Measurements from ENCODE around the gene NPTX2. TPM values are rescaled to one million over a fixed set of nuclear protein-coding genes. Genes with fewer than 3 reads are reported as not detected.

Gene NPTX2
- total and polyA plus RNA-seq, 2 experiments from 2014 or later = 8.2 to 24.1 TPM

DNA sequence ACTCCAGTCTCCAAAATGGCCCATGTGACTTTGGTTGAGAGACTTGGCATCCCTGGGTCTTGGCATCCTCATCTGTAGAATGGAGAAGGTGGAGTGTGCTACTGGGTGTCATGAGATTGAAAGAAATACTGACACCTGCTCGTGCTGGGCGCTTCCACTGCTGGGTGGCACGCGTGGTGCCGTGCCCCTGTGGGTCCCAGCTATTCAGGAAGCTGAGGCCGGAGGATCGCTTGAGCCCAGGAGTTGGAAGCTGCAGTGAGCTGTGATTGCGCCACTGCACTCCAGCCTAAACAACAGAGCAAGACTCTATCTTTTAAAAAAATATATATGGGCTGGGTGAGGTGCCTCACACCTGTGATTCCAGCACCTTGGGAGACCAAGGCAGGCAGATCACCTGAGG, 53.1 kb downstream of the NPTX2 start (continued):
- TF ChIP-seq, protein P1, sequence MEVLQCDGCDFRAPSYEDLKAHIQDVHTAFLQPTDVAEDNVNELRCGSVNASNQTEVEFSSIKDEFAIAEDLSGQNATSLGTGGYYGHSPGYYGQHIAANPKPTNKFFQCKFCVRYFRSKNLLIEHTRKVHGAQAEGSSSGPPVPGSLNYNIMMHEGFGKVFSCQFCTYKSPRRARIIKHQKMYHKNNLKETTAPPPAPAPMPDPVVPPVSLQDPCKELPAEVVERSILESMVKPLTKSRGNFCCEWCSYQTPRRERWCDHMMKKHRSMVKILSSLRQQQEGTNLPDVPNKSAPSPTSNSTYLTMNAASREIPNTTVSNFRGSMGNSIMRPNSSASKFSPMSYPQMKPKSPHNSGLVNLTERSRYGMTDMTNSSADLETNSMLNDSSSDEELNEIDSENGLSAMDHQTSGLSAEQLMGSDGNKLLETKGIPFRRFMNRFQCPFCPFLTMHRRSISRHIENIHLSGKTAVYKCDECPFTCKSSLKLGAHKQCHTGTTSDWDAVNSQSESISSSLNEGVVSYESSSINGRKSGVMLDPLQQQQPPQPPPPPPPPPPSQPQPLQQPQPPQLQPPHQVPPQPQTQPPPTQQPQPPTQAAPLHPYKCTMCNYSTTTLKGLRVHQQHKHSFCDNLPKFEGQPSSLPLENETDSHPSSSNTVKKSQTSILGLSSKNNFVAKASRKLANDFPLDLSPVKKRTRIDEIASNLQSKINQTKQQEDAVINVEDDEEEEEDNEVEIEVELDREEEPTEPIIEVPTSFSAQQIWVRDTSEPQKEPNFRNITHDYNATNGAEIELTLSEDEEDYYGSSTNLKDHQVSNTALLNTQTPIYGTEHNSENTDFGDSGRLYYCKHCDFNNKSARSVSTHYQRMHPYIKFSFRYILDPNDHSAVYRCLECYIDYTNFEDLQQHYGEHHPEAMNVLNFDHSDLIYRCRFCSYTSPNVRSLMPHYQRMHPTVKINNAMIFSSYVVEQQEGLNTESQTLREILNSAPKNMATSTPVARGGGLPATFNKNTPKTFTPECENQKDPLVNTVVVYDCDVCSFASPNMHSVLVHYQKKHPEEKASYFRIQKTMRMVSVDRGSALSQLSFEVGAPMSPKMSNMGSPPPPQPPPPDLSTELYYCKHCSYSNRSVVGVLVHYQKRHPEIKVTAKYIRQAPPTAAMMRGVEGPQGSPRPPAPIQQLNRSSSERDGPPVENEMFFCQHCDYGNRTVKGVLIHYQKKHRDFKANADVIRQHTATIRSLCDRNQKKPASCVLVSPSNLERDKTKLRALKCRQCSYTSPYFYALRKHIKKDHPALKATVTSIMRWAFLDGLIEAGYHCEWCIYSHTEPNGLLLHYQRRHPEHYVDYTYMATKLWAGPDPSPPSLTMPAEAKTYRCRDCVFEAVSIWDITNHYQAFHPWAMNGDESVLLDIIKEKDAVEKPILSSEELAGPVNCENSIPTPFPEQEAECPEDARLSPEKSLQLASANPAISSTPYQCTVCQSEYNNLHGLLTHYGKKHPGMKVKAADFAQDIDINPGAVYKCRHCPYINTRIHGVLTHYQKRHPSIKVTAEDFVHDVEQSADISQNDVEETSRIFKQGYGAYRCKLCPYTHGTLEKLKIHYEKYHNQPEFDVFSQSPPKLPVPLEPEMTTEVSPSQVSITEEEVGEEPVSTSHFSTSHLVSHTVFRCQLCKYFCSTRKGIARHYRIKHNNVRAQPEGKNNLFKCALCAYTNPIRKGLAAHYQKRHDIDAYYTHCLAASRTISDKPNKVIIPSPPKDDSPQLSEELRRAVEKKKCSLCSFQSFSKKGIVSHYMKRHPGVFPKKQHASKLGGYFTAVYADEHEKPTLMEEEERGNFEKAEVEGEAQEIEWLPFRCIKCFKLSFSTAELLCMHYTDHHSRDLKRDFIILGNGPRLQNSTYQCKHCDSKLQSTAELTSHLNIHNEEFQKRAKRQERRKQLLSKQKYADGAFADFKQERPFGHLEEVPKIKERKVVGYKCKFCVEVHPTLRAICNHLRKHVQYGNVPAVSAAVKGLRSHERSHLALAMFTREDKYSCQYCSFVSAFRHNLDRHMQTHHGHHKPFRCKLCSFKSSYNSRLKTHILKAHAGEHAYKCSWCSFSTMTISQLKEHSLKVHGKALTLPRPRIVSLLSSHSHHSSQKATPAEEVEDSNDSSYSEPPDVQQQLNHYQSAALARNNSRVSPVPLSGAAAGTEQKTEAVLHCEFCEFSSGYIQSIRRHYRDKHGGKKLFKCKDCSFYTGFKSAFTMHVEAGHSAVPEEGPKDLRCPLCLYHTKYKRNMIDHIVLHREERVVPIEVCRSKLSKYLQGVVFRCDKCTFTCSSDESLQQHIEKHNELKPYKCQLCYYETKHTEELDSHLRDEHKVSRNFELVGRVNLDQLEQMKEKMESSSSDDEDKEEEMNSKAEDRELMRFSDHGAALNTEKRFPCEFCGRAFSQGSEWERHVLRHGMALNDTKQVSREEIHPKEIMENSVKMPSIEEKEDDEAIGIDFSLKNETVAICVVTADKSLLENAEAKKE (CRISPR knock-in tag; IDR thresholded peaks at IDR 0.05) = no peak
- TF ChIP-seq POLR2AphosphoS5 (IDR thresholded peaks at IDR 0.05; ENCODE audit: low read depth) (no peak), ZNF331 (CRISPR knock-in tag; IDR thresholded peaks at IDR 0.05; ENCODE audit: low read depth) (no peak), CREB1 (CRISPR knock-in tag; IDR thresholded peaks at IDR 0.05; ENCODE audit: low read depth) (no peak), STAT1 (IDR thresholded peaks at IDR 0.05; ENCODE audit: unreplicated experiment) (no peak), JUNB (IDR thresholded peaks at IDR 0.05; ENCODE audit: unreplicated experiment) (no peak), ZNF114 (CRISPR knock-in tag; IDR thresholded peaks at IDR 0.05) (no peak)

DNA sequence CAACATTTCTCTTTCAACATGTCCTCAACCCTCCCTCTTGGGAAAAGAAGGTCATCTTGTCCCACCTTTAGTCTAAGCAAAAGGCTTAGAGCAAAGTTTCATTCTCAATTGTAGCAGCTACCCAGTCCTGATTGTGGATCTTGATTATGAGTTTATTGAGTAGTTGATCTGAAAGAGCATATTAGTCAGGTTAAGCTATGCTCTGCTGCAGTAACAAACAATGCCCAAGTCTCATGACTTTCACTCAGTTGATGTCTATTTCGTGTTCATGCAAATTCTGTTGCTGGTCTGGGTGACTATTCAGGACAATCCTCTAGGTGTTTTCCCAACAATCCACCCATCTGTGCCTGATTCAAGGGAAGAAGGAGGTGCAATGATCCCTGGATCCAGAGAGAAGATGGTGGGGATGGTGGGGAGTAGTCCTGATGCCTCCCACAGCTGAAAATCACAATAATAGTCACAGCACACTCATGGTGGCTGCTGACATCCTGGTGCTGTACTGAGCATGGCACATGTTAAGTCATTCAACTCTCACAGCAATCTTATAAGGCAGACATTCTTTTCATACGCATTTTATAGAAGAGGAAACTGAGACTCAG, 54.7 kb downstream of the NPTX2 start:
- Mint-ChIP-seq H3K27ac (no peak overlapping the region), H3K4me3 (no peak overlapping the region), H3K9me3 (peaks cover 15% of the 10 kb centered on the region), H3K4me1 (peaks cover 2% of the 10 kb centered on the region; the same call in 2 of the 3 replicates), H3K27me3 (ENCODE audit: insufficient read depth, low read depth, poor library complexity) (peaks cover 10% of the 10 kb centered on the region), H3K36me3 (ENCODE audit: low read depth) (no peaks in the 10 kb centered on the region)
- no peaks in the 10 kb centered on the region for H3K36me3 ChIP-seq (ENCODE audit: insufficient read depth)
- TF ChIP-seq, protein P2, sequence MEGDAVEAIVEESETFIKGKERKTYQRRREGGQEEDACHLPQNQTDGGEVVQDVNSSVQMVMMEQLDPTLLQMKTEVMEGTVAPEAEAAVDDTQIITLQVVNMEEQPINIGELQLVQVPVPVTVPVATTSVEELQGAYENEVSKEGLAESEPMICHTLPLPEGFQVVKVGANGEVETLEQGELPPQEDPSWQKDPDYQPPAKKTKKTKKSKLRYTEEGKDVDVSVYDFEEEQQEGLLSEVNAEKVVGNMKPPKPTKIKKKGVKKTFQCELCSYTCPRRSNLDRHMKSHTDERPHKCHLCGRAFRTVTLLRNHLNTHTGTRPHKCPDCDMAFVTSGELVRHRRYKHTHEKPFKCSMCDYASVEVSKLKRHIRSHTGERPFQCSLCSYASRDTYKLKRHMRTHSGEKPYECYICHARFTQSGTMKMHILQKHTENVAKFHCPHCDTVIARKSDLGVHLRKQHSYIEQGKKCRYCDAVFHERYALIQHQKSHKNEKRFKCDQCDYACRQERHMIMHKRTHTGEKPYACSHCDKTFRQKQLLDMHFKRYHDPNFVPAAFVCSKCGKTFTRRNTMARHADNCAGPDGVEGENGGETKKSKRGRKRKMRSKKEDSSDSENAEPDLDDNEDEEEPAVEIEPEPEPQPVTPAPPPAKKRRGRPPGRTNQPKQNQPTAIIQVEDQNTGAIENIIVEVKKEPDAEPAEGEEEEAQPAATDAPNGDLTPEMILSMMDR (conservative IDR thresholded peaks at IDR 0.05; ENCODE audit: low read depth in 2 of 2) = no peak
- TF ChIP-seq POLR2AphosphoS5 (IDR thresholded peaks at IDR 0.05; ENCODE audit: low read depth) (no peak), JUNB (IDR thresholded peaks at IDR 0.05; ENCODE audit: unreplicated experiment) (no peak)
- no peak overlapping the region for H3K4me2 ChIP-seq
- H3K4me3 ChIP-seq = no peak overlapping the region
- H3K79me2 ChIP-seq (replicated peaks; ENCODE audit: insufficient read depth) = no peaks in the 10 kb centered on the region
- H3K27ac ChIP-seq (ENCODE audit: low read depth) = no peak overlapping the region
- DNase-seq (ENCODE audit: low spot score) (no peak), ATAC-seq (no peak)
- peaks cover 18% of the 10 kb centered on the region for H3K27me3 ChIP-seq (ENCODE audit: insufficient read depth)
- no peaks in the 10 kb centered on the region for H3F3A ChIP-seq (replicated peaks; ENCODE audit: low read depth)
- H3K9me2 ChIP-seq (ENCODE audit: insufficient read depth) = no peaks in the 10 kb centered on the region
- H4K20me1 ChIP-seq (replicated peaks; ENCODE audit: insufficient read depth) = no peaks in the 10 kb centered on the region; the same call in 1 of the 2 replicates
- no peaks in the 10 kb centered on the region for H3K4me1 ChIP-seq (ENCODE audit: insufficient read depth)
- no peak overlapping the region for H2AFZ ChIP-seq

All from GM23338 (cell line).